ENCODE measurements around the gene ISG20L2.

- TF ChIP-seq EZH2 (IDR thresholded peaks at IDR 0.05; ENCODE audit: low read depth) (no peak), CTCF (conservative IDR thresholded peaks at IDR 0.05) (no peak)
Measured at GRCh38 chr1:156767101-156767878, 38.7 kb upstream of the ISG20L2 start, which contains the start of gene PRCC.
